Gastrocnemius medialis (tissue), 4 donors: ENCODE measurements around the gene CHST9. TPM values are rescaled to one million over a fixed set of nuclear protein-coding genes. Genes with fewer than 3 reads are reported as not detected.

ENCODE experiments used
- ATAC-seq, 2 donors: fragments of 150-250 bp; one replicate each; pipeline ENCODE4 v1.9.1; 2016
- DNase-seq, 2 donors: peaks; one replicate each; pipeline ENCODE4 v3.0.0-alpha.2; 2019
- H3K27ac ChIP-seq, 4 donors: fragments of 200-600 bp; sonication (generic); 1 replicate in 1 of 4; 2 replicates in 3 of 4; pipeline ENCODE4 v1.5.1; 2016 to 2018; ENCODE audit warnings: mild to moderate bottlenecking in 2 of 4, moderate library complexity in 1 of 4
- H3K27me3 ChIP-seq, 3 donors: fragments of 200-600 bp; sonication (generic) in 2 of 3; 1 replicate in 1 of 3; 2 replicates in 2 of 3; pipeline versions ENCODE4 v1.5.1 to v1.6.0; 2016 to 2019; ENCODE audit warnings: mild to moderate bottlenecking in 1 of 3, moderate library complexity in 1 of 3
- H3K36me3 ChIP-seq, 2 donors: fragments of 200-600 bp; sonication (generic) in 1 of 2; one replicate each; pipeline ENCODE4 v1.5.1; 2017 to 2018
- H3K4me1 ChIP-seq, 2 donors: fragments of 200-600 bp; sonication (generic) in 1 of 2; one replicate each; pipeline ENCODE4 v1.5.1; 2016 to 2017; ENCODE audit warnings: mild to moderate bottlenecking in 2 of 2
- H3K4me3 ChIP-seq, 4 donors: fragments of 200-600 bp; sonication (generic) in 3 of 4; 1 replicate in 1 of 4; 2 replicates in 3 of 4; pipeline ENCODE4 v1.5.1; 2016 to 2019; ENCODE audit warnings: mild to moderate bottlenecking in 2 of 4
- H3K9me3 ChIP-seq, 3 donors: fragments of 200-600 bp; sonication (generic) in 2 of 3; 1 replicate in 1 of 3; 2 replicates in 2 of 3; pipeline ENCODE4 v1.5.1; 2016 to 2019
- POLR2A ChIP-seq, 2 donors: fragments of 450-650 bp; IDR thresholded peaks; one replicate each; pipeline ENCODE4 v1.6.1; 2017; ENCODE audit warnings: antibody characterized with exemption in 2 of 2, mild to moderate bottlenecking in 2 of 2, moderate library complexity in 2 of 2
- in situ Hi-C, 4 donors: fragments of 200-750 bp; cut with MboI; loops; one replicate each; pipeline versions ENCODE4 v1.15.0 to v1.8.0; 2017; ENCODE audit warnings: low sequenced_read_pairs in 4 of 4
- intact Hi-C: fragments of 100-400 bp; cut with DNase I; formaldehyde crosslinking; loops from one replicate; pipeline ENCODE4 v1.15.1; 2023; ENCODE audit warnings: low total_unique reads
- total RNA-seq, 4 donors: library from RNA; depleted of rRNA; stranded (reverse); fragments of >200 nt; gene quantifications; one replicate each; pipeline versions ENCODE4 v1.1.0 to v1.2.3, GENCODE V29; 2016
- TF ChIP-seq, protein P1 (sequence below), 5 experiments: fragments of 450-650 bp in 3 of 5; fragments of 200-600 bp in 2 of 5; sonication (generic) in 2 of 5; IDR thresholded peaks in 4 of 5; conservative IDR thresholded peaks in 1 of 5; 1 replicate in 4 of 5; 2 replicates in 1 of 5; pipeline ENCODE4 v1.5.1; 2016 to 2019; ENCODE audit warnings: antibody characterized with exemption in 5 of 5, mild to moderate bottlenecking in 3 of 5, moderate library complexity in 3 of 5

CHST9 gene
- total RNA-seq, 4 donors from 2014 or later = 0.07 TPM; not detected in 3

DNA sequence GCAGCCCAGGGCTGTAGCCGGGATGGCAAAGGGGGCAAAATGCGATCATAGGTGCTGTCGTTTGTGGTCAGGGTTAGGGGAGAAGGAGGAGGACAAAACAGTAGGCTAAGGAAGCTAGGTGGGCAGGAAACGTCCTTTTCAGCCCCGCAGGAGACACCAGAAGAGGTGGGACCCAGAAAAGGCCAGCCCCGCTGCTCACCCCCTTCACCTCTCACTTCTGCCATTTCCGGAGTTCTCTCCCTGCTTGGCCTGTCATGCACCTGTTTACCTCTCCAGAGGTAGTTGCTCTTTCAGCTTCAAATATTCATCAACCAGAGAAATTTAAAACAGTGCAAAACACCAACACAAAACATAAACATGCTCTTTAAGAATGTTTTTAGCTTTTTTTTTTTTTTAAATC lies 320.4 kb downstream of the CHST9 start:
- intact Hi-C loops = loop anchor here (5.0 kb wide), 3 partner anchors 98 to 367 kb away; no protein-coding TSS in a partner anchor
- DNase-seq = no peak
- Histone ChIP-seq H3K27ac (peak overlapping the region; percentile 79 to 92 (median 84)), H3K36me3 (peaks cover 0 to 5% of the 10 kb centered on the region in 2 donors), H3K4me1 (peaks cover 32 to 42% of the 10 kb centered on the region in 2 donors), H3K27me3 (no peaks in the 10 kb centered on the region), H3K4me3 (peak overlapping the region; percentile 36 to 59 (median 50)), H3K9me3 (no peaks in the 10 kb centered on the region)
- in situ Hi-C loops = loop anchor here in 1 of 4 donors (25.0 kb wide), 1 partner anchor 98 kb away; no protein-coding TSS in a partner anchor
- TF ChIP-seq POLR2A (IDR thresholded peaks at IDR 0.05) = no peak
- TF ChIP-seq, protein P1, sequence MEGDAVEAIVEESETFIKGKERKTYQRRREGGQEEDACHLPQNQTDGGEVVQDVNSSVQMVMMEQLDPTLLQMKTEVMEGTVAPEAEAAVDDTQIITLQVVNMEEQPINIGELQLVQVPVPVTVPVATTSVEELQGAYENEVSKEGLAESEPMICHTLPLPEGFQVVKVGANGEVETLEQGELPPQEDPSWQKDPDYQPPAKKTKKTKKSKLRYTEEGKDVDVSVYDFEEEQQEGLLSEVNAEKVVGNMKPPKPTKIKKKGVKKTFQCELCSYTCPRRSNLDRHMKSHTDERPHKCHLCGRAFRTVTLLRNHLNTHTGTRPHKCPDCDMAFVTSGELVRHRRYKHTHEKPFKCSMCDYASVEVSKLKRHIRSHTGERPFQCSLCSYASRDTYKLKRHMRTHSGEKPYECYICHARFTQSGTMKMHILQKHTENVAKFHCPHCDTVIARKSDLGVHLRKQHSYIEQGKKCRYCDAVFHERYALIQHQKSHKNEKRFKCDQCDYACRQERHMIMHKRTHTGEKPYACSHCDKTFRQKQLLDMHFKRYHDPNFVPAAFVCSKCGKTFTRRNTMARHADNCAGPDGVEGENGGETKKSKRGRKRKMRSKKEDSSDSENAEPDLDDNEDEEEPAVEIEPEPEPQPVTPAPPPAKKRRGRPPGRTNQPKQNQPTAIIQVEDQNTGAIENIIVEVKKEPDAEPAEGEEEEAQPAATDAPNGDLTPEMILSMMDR (IDR thresholded peaks at IDR 0.05 in 4 of 5, conservative IDR thresholded peaks at IDR 0.05 in 1 of 5) = no peak
- no peak for ATAC-seq

DNA sequence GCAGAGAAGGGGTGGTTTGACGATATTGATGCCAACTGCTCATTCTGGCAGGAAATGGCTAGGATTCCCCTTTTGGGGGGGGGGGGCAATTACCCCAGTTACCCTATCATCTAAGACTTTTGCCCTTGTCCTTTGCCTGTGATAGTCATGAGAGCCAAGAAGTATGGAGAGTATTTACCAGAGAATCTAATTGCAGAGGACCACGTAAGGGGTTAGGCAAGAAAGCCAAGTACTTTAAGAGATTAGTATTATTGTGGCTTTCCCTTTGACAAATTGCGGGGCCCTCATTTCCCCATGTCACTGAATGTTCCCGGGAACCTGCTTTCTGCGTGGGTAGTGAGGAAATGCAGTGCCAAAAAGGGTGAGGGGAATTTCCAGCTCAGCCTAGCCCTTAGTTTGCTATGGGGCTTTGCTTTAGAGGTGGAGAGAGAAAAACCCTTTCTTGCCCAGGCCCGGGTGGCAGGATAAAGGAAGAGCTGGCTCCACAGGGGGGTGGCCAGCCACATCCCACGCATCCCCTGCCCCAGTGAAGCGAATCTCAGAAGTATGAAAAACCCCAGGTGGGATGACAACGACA lies 321.1 kb downstream of the CHST9 start:
- in situ Hi-C loops (loop anchor here in 1 of 4 donors (25.0 kb wide), 1 partner anchor 98 kb away; no protein-coding TSS in a partner anchor), intact Hi-C loops (loop anchor here (2.0 to 5.0 kb wide), 3 partner anchors 98 to 315 kb away; partner anchors contain the start of gene KCTD1)
- Histone ChIP-seq H3K4me3 (peak overlapping the region; percentile 57 to 65 (median 58)), H3K27me3 (no peaks in the 10 kb centered on the region), H3K27ac (peak overlapping the region; percentile 79 to 92 (median 84)), H3K9me3 (no peaks in the 10 kb centered on the region), H3K4me1 (peaks cover 29 to 40% of the 10 kb centered on the region in 2 donors), H3K36me3 (peaks cover 0 to 5% of the 10 kb centered on the region in 2 donors)
- ATAC-seq (peak; percentile 23 to 25), DNase-seq (no peak)
- TF ChIP-seq, protein P1 (IDR thresholded peaks at IDR 0.05 in 4 of 5, conservative IDR thresholded peaks at IDR 0.05 in 1 of 5) = no peak
- TF ChIP-seq POLR2A (IDR thresholded peaks at IDR 0.05) = no peak

DNA sequence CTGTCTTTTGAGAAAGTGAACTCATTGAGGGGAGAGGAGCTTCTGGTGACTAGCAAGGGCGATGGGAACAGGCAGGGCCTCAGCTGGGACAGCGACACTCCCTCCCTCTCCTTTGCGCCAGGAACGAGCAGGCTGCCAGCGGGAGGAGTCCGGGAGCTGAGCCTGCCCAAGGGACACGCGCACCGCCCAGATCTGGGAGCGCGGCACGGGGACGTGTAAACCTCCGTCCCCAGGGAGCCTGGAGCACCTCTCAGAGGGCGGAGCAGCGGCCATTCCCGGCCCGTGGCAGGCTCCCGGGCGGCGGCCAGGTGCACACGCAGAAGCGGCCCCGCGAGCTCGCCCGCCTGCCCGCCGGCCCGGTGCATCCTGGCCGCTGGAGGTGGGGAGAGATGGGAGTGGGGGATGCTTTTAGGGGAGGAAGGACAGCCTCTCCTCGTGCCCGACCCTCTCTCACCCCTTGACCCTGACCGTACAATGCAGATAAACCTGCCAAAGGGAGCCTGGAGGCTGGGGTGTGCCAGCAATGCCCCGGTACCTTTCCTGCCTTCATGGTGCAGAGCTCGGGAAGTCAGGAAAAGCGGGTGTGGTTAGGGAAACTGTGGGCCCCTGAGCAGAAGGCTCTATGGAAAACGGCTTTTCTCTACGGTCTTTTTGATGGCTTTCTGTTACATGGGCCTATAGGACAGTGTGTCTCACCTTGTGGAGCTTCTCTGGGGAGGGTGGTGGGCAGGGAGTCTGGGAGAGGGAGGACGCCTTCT lies 321.8 kb downstream of the CHST9 start:
- in situ Hi-C loops (loop anchor here in 1 of 4 donors (25.0 kb wide), 1 partner anchor 99 kb away; no protein-coding TSS in a partner anchor), intact Hi-C loops (loop anchor here (2.0 to 5.0 kb wide), 3 partner anchors 99 to 314 kb away; partner anchors contain the start of gene KCTD1)
- DNase-seq = peak; percentile 90
- Histone ChIP-seq H3K36me3 (peaks cover 0 to 5% of the 10 kb centered on the region in 2 donors), H3K27ac (peak overlapping the region; percentile 79 to 92 (median 84)), H3K9me3 (no peaks in the 10 kb centered on the region), H3K4me1 (peaks cover 22 to 32% of the 10 kb centered on the region in 2 donors), H3K27me3 (no peaks in the 10 kb centered on the region), H3K4me3 (peak overlapping the region; percentile 57 to 65 (median 58))
- peak; percentile 52 to 60 for TF ChIP-seq POLR2A (IDR thresholded peaks at IDR 0.05)
- TF ChIP-seq, protein P1 (IDR thresholded peaks at IDR 0.05 in 4 of 5, conservative IDR thresholded peaks at IDR 0.05 in 1 of 5) = no peak
- peak; percentile 70 to 76 for ATAC-seq

DNA sequence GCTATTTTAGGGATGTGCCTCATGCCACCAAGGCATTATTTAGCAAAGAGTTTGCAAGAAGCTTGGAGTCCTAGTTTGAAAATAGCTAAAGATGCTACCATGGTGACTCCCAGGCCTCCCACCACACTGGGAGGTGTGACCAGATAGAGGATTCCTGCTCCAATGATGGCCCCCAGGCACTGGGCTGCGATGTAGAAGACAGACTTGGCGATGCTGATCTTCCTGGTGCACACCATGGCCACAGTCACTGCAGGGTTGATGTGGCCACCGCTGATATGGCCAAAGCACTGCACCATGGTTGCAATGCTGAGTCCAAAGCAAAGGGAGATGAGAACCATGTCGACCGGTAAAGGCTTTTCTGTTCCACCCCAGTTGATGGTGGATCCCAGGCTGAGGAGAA lies 323.0 kb downstream of the CHST9 start:
- peaks cover 17 to 24% of the 10 kb centered on the region in 2 donors for H3K4me1 ChIP-seq
- no peak for ATAC-seq
- no peak for DNase-seq
- in situ Hi-C loops = loop anchor here in 1 of 4 donors (25.0 kb wide), 1 partner anchor 100 kb away; no protein-coding TSS in a partner anchor
- no peak overlapping the region for H3K4me3 ChIP-seq
- H3K36me3 ChIP-seq = peaks cover 0 to 5% of the 10 kb centered on the region in 2 donors
- no peak for TF ChIP-seq POLR2A (IDR thresholded peaks at IDR 0.05)
- TF ChIP-seq, protein P1 (IDR thresholded peaks at IDR 0.05 in 4 of 5, conservative IDR thresholded peaks at IDR 0.05 in 1 of 5) = no peak
- no peaks in the 10 kb centered on the region for H3K27me3 ChIP-seq
- H3K9me3 ChIP-seq = no peaks in the 10 kb centered on the region
- intact Hi-C loops = loop anchor here (2.0 to 5.0 kb wide), 3 partner anchors 100 to 313 kb away; partner anchors contain the start of gene KCTD1
- peak overlapping the region in 1 of 4 donors; percentile 85 for H3K27ac ChIP-seq
